Neural cell (in vitro differentiated cells): ENCODE measurements around the gene PTPRZ1. TPM values are rescaled to one million over a fixed set of nuclear protein-coding genes. Genes with fewer than 3 reads are reported as not detected.

ENCODE experiments used
- H2AFZ ChIP-seq: fragments of 200-600, 300-800 bp; sonication (generic), shearing (Covaris generic); 2 replicates; pipeline ENCODE4 v1.6.0; 2014; ENCODE audit warnings: low read depth, mild to moderate bottlenecking, antibody characterized with exemption, low read length, moderate library complexity
- H3F3A ChIP-seq: fragments of 200-600 bp; shearing (Covaris generic); 2 replicates; pipeline ENCODE4 v1.6.1; 2016; ENCODE audit warnings: mild to moderate bottlenecking, moderate library complexity, mixed read lengths, antibody characterized with exemption, low read length; ENCODE audit not compliant: insufficient read depth, poor library complexity, severe bottlenecking
- H3K27ac ChIP-seq: fragments of 200-600, 300-800 bp; sonication (generic), shearing (Covaris generic); 2 replicates; pipeline ENCODE4 v1.5.1; 2014; ENCODE audit warnings: mild to moderate bottlenecking, low read length, moderate library complexity
- H3K27me3 ChIP-seq: fragments of 300-800, 200-600 bp; sonication (generic), shearing (Covaris generic); 2 replicates; pipeline ENCODE4 v1.6.0; 2014; ENCODE audit warnings: mild to moderate bottlenecking, low read depth, low read length, moderate library complexity; ENCODE audit not compliant: insufficient read depth
- H3K36me3 ChIP-seq: fragments of 300-800, 200-600 bp; sonication (generic), shearing (Covaris generic); 2 replicates; pipeline ENCODE4 v1.5.1; 2014; ENCODE audit warnings: mild to moderate bottlenecking, antibody characterized with exemption, low read length, moderate library complexity; ENCODE audit not compliant: insufficient read depth
- H3K4me2 ChIP-seq: fragments of 300-800, 200-600 bp; sonication (generic), shearing (Covaris generic); 2 replicates; pipeline ENCODE4 v1.6.0; 2014; ENCODE audit warnings: mild to moderate bottlenecking, low read length
- H3K4me3 ChIP-seq: fragments of 300-800, 200-600 bp; sonication (generic), shearing (Covaris generic); 2 replicates; pipeline ENCODE4 v1.5.1; 2014; ENCODE audit warnings: mild to moderate bottlenecking, low read length, moderate library complexity
- H3K79me2 ChIP-seq: fragments of 200-600 bp; shearing (Covaris generic); replicated peaks from 2 replicates; pipeline ENCODE4 v1.6.0; 2014; ENCODE audit warnings: mild to moderate bottlenecking, low read length, moderate library complexity; ENCODE audit not compliant: insufficient read depth
- H3K9ac ChIP-seq: fragments of 300-800, 200-600 bp; sonication (generic), shearing (Covaris generic); 2 replicates; pipeline ENCODE4 v1.6.1; 2016; ENCODE audit warnings: mild to moderate bottlenecking, low read length, mixed read lengths
- H3K9me2 ChIP-seq: fragments of 200-600 bp; shearing (Covaris generic); 2 replicates; pipeline ENCODE4 v1.6.1; 2016; ENCODE audit warnings: mild to moderate bottlenecking, low read length, mixed read lengths; ENCODE audit not compliant: insufficient read depth
- H3K9me3 ChIP-seq: fragments of 200-600, 300-800 bp; sonication (generic), shearing (Covaris generic); 2 replicates; pipeline ENCODE4 v1.6.1; 2016; ENCODE audit warnings: mild to moderate bottlenecking, mixed run types, low read length, moderate library complexity, mixed read lengths
- H4K20me1 ChIP-seq: fragments of 200-600 bp; shearing (Covaris generic); 2 replicates; pipeline ENCODE4 v1.6.1; 2016; ENCODE audit warnings: mild to moderate bottlenecking, mixed run types; ENCODE audit not compliant: insufficient read depth
- CTCF ChIP-seq: fragments of 450-650 bp; IDR thresholded peaks from 2 replicates; pipeline ENCODE4 v1.5.1; 2014; ENCODE audit warnings: antibody characterized with exemption, mild to moderate bottlenecking, moderate library complexity; ENCODE audit not compliant: poor library complexity, severe bottlenecking
- EP300 ChIP-seq: fragments of 450-650 bp; conservative IDR thresholded peaks from 2 replicates; pipeline ENCODE4 v1.6.1; 2014; ENCODE audit warnings: antibody characterized with exemption, mild to moderate bottlenecking, moderate library complexity; ENCODE audit not compliant: poor library complexity, severe bottlenecking
- EZH2 ChIP-seq: fragments of 200-600, 300-800 bp; shearing (Covaris generic), sonication (generic); IDR thresholded peaks from 2 replicates; pipeline ENCODE4 v1.6.1; 2014; ENCODE audit warnings: antibody characterized with exemption, low read length, borderline replicate concordance, mild to moderate bottlenecking; ENCODE audit not compliant: insufficient read depth, poor library complexity, severe bottlenecking
- MXI1 ChIP-seq: fragments of 450-650 bp; conservative IDR thresholded peaks from 2 replicates; pipeline ENCODE4 v1.6.1; 2014; ENCODE audit warnings: antibody characterized with exemption, mild to moderate bottlenecking; ENCODE audit not compliant: poor library complexity, severe bottlenecking
- POLR2AphosphoS5 ChIP-seq: IDR thresholded peaks from 2 replicates; pipeline ENCODE4 v1.6.1; 2012
- RAD21 ChIP-seq: fragments of 450-650 bp; conservative IDR thresholded peaks from 2 replicates; pipeline ENCODE4 v1.6.1; 2014; ENCODE audit warnings: antibody characterized with exemption, mild to moderate bottlenecking, moderate library complexity
- SMC3 ChIP-seq: fragments of 450-650 bp; conservative IDR thresholded peaks from 2 replicates; pipeline ENCODE4 v1.6.1; 2014; ENCODE audit warnings: antibody characterized with exemption, mild to moderate bottlenecking, moderate library complexity; ENCODE audit not compliant: poor library complexity
- TAF1 ChIP-seq: IDR thresholded peaks from 2 replicates; pipeline ENCODE4 v1.6.1; 2012; ENCODE audit warnings: low read depth
- polyA plus RNA-seq: library from polyadenylated mRNA; depleted of rRNA; stranded (reverse); fragments of >200 nt; gene quantifications from 2 replicates; pipeline ENCODE4 v1.2.3, GENCODE V29; 2014
- TF ChIP-seq, protein P1 (sequence below): IDR thresholded peaks from 2 replicates; pipeline ENCODE4 v1.6.1; 2012; ENCODE audit warnings: borderline replicate concordance

The PTPRZ1 gene
- polyA plus RNA-seq, 1 donor from 2014 or later = 11.8 TPM

GRCh38 chr7:121966276-121966934, 93.4 kb downstream of the PTPRZ1 start:
- Histone ChIP-seq H3K36me3 (no peaks in the 10 kb centered on the region), H3K4me2 (no peak overlapping the region), H3K9me2 (no peaks in the 10 kb centered on the region), H3F3A (no peaks in the 10 kb centered on the region), H4K20me1 (no peaks in the 10 kb centered on the region), H3K9ac (no peak overlapping the region), H3K9me3 (no peaks in the 10 kb centered on the region), H3K27ac (no peak overlapping the region), H2AFZ (no peak overlapping the region), H3K27me3 (no peaks in the 10 kb centered on the region), H3K79me2 (peaks cover 6% of the 10 kb centered on the region), H3K4me3 (no peak overlapping the region)
- TF ChIP-seq EZH2 = no peak
- TF ChIP-seq RAD21 = no peak

DNA sequence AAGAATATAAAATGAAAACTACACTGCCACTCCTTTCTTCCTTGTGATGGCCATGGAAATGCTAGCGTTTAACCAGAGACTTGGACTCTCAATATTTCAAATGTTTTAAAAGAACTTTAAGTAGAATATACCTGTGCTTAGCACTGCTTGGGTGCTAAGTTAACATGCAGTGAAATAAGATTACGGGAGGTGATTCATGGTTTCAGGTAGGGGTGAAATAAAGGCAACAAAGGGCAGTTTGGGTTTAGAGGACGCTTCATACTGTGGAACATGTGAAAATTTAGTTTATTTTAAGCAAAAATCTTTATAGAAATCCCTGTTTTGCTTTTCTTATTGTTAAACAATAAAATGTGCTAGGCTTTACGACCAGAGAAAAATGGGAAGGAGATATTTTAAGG, 94.0 kb downstream of the PTPRZ1 start:
- TF ChIP-seq EZH2 = no peak
- no peak for TF ChIP-seq SMC3
- Histone ChIP-seq H3K79me2 (peaks cover 6% of the 10 kb centered on the region), H3K36me3 (no peaks in the 10 kb centered on the region), H3K4me3 (no peak overlapping the region), H3K27me3 (no peaks in the 10 kb centered on the region), H2AFZ (no peak overlapping the region), H3K9ac (no peak overlapping the region), H3K9me2 (no peaks in the 10 kb centered on the region), H4K20me1 (no peaks in the 10 kb centered on the region), H3F3A (no peaks in the 10 kb centered on the region), H3K4me2 (no peak overlapping the region), H3K9me3 (no peaks in the 10 kb centered on the region), H3K27ac (no peak overlapping the region)

DNA sequence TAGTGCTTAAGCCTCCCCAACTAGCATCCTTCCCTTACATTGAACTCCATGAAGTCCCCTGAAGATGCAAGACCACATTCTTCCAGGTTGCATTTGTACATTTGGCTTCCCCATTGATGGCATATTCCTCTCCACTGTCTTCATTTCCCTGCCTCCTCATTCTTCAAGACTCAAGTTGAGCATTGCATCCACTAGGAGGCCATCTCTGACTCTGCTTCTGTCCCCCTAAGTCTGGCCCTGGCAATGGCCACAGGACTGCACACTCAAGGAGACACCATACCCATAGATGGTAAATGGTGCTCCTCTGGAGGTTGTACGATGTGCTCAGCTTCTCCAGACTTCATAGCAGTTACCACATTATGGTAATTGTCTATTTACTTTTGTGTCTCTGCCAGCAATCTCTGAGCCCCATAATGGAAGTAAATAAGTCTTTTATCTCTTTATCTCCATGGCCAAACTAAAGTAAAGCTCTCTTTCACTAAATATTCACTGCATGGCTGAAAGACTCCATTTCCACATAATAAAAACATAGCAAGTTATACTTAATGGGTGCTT, 112.6 kb downstream of the PTPRZ1 start:
- Histone ChIP-seq H3K4me3 (no peak overlapping the region), H3K9me2 (no peaks in the 10 kb centered on the region), H3K27me3 (no peaks in the 10 kb centered on the region), H4K20me1 (no peaks in the 10 kb centered on the region), H3K9me3 (no peaks in the 10 kb centered on the region), H3K27ac (no peak overlapping the region), H3K4me2 (no peak overlapping the region), H3F3A (no peaks in the 10 kb centered on the region), H3K36me3 (no peaks in the 10 kb centered on the region), H3K79me2 (no peaks in the 10 kb centered on the region), H3K9ac (no peak overlapping the region), H2AFZ (no peak overlapping the region)
- TF ChIP-seq MXI1 (no peak), EZH2 (no peak), SMC3 (no peak), EP300 (no peak), CTCF (no peak), POLR2AphosphoS5 (no peak), RAD21 (no peak), TAF1 (no peak)
- TF ChIP-seq, protein P1, sequence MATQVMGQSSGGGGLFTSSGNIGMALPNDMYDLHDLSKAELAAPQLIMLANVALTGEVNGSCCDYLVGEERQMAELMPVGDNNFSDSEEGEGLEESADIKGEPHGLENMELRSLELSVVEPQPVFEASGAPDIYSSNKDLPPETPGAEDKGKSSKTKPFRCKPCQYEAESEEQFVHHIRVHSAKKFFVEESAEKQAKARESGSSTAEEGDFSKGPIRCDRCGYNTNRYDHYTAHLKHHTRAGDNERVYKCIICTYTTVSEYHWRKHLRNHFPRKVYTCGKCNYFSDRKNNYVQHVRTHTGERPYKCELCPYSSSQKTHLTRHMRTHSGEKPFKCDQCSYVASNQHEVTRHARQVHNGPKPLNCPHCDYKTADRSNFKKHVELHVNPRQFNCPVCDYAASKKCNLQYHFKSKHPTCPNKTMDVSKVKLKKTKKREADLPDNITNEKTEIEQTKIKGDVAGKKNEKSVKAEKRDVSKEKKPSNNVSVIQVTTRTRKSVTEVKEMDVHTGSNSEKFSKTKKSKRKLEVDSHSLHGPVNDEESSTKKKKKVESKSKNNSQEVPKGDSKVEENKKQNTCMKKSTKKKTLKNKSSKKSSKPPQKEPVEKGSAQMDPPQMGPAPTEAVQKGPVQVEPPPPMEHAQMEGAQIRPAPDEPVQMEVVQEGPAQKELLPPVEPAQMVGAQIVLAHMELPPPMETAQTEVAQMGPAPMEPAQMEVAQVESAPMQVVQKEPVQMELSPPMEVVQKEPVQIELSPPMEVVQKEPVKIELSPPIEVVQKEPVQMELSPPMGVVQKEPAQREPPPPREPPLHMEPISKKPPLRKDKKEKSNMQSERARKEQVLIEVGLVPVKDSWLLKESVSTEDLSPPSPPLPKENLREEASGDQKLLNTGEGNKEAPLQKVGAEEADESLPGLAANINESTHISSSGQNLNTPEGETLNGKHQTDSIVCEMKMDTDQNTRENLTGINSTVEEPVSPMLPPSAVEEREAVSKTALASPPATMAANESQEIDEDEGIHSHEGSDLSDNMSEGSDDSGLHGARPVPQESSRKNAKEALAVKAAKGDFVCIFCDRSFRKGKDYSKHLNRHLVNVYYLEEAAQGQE = no peak
